ENCODE data around the gene VCY1B. TPM values are rescaled to one million over a fixed set of nuclear protein-coding genes. Genes with fewer than 3 reads are reported as not detected.
"Not testable (repeated sequence)": the region's sequence is repeated elsewhere in the genome, so short reads cannot be mapped to it uniquely, and the experiment has no call there.

Gene VCY1B
- not detected for total RNA-seq

DNA sequence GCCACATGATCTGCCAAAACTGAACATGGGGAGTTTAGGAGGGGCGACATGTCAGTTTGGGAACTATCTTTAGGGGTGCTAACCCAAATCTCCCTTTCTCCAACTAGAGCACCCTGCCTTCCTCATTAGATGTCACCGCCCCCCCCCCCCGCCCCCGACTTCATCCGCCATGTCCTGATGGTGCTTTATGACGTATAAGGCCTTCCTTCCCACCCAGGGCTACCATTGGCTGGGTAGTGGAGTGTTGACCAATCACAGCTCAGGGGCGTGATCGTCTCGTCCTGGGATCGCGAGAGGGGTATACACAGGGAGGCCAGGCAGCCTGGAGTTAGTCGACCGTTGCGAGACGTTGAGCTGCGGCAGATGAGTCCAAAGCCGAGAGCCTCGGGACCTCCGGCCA is at the start of gene VCY1B:
Gene VCY1B, plus strand, starts transcription at position 301 of the 400 bp plus-strand sequence. Its CDS starts 63 bp downstream, at position 364.
- ATAC-seq; H3K4me1 ChIP-seq; H3K9me3 ChIP-seq; H3K27ac ChIP-seq; H3K27me3 ChIP-seq; intact Hi-C loops (cut with DNase I); DNase-seq; H3K36me3 ChIP-seq (replicated peaks in 1 of 2; ENCODE audit: insufficient read depth in 1 of 2, low read depth in 2 of 2); H3K4me3 ChIP-seq: not testable (repeated sequence)
- no CpG with 5 or more reads among the region's 19 CpGs for WGBS, 2 donors

GRCh38 chrY:14011916-14012315 is 44.1 kb upstream of the VCY1B start:
- H3K27ac ChIP-seq; H3K36me3 ChIP-seq (replicated peaks in 1 of 2; ENCODE audit: insufficient read depth in 1 of 2, low read depth in 2 of 2); H3K9me3 ChIP-seq; H3K4me3 ChIP-seq; DNase-seq; intact Hi-C loops (cut with DNase I); H3K27me3 ChIP-seq; H3K4me1 ChIP-seq: not testable (repeated sequence)
- no CpG with 5 or more reads among the region's 2 CpGs for WGBS, 2 donors
- peak; percentile 30 for ATAC-seq

DNA sequence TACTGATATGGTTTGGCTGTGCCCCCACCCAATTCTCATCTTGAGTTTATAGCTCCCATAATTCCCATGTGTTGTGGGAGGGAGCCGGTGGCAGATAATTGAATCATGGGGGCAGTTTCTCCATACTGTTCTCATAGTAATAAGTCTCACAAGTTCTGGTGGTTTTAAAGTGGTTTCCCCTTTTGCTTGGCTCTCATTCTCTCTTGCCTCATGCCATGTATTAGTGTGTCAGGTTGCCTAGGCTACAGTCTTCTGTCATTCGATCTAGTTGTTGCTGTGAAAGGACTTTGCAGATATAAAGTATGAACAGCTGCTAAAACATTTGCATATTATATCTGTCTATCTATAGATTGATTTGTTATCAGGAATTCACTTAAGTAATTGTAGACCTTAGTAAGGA is 25.6 kb upstream of the VCY1B start:
- H3K36me3 ChIP-seq (replicated peaks in 1 of 2; ENCODE audit: insufficient read depth in 1 of 2, low read depth in 2 of 2); DNase-seq; H3K9me3 ChIP-seq; H3K4me3 ChIP-seq; H3K27ac ChIP-seq; H3K4me1 ChIP-seq; ATAC-seq; intact Hi-C loops (cut with DNase I); H3K27me3 ChIP-seq: not testable (repeated sequence)
- no CpG with 5 or more reads among the region's 2 CpGs for WGBS, 2 donors

DNA sequence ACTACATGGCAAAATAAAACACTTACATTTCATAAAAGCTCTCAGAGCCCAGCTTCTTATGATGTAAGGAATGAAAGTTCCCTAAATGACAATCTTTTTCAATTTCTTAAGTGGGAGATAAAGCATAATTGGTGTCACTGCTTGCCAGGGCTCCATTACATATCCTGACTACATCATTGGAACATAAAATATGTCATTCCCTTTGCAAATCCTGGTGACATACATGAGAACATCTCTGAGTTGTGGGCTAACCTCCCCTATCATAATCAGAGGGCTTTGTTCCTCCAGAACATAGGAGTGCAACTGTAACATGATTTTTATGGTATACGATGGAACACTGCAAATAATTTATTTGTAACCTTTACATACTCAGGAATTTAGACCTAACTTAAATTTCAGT is 29.9 kb downstream of the VCY1B start:
- Histone ChIP-seq H3K27me3 (no peaks in the 10 kb centered on the region), H3K9me3 (no peaks in the 10 kb centered on the region), H3K36me3 (replicated peaks in 1 of 2; ENCODE audit: insufficient read depth in 1 of 2, low read depth in 2 of 2) (no peaks in the 10 kb centered on the region), H3K27ac (no peak overlapping the region), H3K4me3 (no peak overlapping the region), H3K4me1 (no peaks in the 10 kb centered on the region)
- DNase-seq (no peak), ATAC-seq (no peak)
- WGBS, 2 donors = 55 to 90% methylated on average over 1 of the region's 1 CpG
- intact Hi-C loops (cut with DNase I) = no loop called here
- TF ChIP-seq CTCF (IDR thresholded peaks at IDR 0.05) = no peak
- TF ChIP-seq POLR2A (IDR thresholded peaks at IDR 0.05) = no peak

Other genes starting within 250 kb of the VCY1B start
- not detected for gene VCY, start 69.8 kb upstream of the VCY1B start, total RNA-seq

Measured in body of pancreas (tissue), 4 donors.